Gastroesophageal sphincter (tissue), 3 donors: ENCODE results near the gene CCP110.

Experiments used
- EP300 ChIP-seq: sonication (generic); formaldehyde crosslinking; IDR thresholded peaks from one replicate; pipeline ENCODE4 v1.6.1; 2017; ENCODE audit warnings: antibody characterized with exemption, mild to moderate bottlenecking
- POLR2A ChIP-seq, 2 donors: fragments of 450-650 bp; IDR thresholded peaks; one replicate each; pipeline ENCODE4 v1.6.1; 2017; ENCODE audit warnings: antibody characterized with exemption in 2 of 2, mild to moderate bottlenecking in 2 of 2, moderate library complexity in 1 of 2
- TF ChIP-seq, protein P1 (sequence below), 4 experiments: fragments of 200-600 bp in 2 of 4; fragments of 450-650 bp in 2 of 4; sonication (generic) in 1 of 4; IDR thresholded peaks; one replicate each; pipeline ENCODE4 v1.5.1; 2017 to 2019; ENCODE audit warnings: antibody characterized with exemption in 4 of 4, mild to moderate bottlenecking in 2 of 4, moderate library complexity in 2 of 4

- TF ChIP-seq, protein P1, sequence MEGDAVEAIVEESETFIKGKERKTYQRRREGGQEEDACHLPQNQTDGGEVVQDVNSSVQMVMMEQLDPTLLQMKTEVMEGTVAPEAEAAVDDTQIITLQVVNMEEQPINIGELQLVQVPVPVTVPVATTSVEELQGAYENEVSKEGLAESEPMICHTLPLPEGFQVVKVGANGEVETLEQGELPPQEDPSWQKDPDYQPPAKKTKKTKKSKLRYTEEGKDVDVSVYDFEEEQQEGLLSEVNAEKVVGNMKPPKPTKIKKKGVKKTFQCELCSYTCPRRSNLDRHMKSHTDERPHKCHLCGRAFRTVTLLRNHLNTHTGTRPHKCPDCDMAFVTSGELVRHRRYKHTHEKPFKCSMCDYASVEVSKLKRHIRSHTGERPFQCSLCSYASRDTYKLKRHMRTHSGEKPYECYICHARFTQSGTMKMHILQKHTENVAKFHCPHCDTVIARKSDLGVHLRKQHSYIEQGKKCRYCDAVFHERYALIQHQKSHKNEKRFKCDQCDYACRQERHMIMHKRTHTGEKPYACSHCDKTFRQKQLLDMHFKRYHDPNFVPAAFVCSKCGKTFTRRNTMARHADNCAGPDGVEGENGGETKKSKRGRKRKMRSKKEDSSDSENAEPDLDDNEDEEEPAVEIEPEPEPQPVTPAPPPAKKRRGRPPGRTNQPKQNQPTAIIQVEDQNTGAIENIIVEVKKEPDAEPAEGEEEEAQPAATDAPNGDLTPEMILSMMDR (IDR thresholded peaks at IDR 0.05): no peak
- TF ChIP-seq POLR2A (IDR thresholded peaks at IDR 0.05) (no peak), EP300 (no peak)
These were observed 26.6 kb upstream of the CCP110 start for GRCh38 chr16:19497176-19497575.
